Lower leg skin (tissue), 3 donors: ENCODE measurements around the gene CHCHD4.

ENCODE experiments used
- POLR2A ChIP-seq, 2 donors: fragments of 450-650 bp; IDR thresholded peaks; one replicate each; pipeline ENCODE4 v1.6.1; 2016 to 2017; ENCODE audit warnings: antibody characterized with exemption in 2 of 2, mild to moderate bottlenecking in 1 of 2, moderate library complexity in 1 of 2
- TF ChIP-seq, protein P1 (sequence below), 3 donors: fragments of 450-650 bp; IDR thresholded peaks; one replicate each; pipeline ENCODE4 v1.5.1; 2016; ENCODE audit warnings: antibody characterized with exemption in 3 of 3, mild to moderate bottlenecking in 3 of 3, moderate library complexity in 2 of 3

DNA sequence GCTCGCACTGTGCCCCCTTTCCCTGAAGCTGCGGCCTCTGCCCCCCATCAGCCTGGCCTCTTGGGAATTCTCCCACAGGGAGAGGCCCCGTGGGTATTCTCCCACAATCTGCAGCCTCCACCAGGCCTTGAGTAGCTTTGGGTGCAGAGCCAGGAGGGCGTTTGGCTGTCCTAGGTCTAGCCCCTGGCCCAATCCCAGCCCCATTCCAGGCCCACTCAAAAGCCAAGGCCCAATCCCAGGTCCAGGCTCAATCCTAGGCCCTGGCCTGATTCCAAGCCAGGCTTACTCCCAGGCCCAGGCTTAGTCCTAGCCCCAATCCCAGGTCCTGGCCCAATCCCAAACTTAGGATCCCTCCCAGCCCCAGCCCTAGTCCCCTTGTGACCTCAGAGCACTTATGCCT, 59.8 kb downstream of the CHCHD4 start:
- TF ChIP-seq, protein P1, sequence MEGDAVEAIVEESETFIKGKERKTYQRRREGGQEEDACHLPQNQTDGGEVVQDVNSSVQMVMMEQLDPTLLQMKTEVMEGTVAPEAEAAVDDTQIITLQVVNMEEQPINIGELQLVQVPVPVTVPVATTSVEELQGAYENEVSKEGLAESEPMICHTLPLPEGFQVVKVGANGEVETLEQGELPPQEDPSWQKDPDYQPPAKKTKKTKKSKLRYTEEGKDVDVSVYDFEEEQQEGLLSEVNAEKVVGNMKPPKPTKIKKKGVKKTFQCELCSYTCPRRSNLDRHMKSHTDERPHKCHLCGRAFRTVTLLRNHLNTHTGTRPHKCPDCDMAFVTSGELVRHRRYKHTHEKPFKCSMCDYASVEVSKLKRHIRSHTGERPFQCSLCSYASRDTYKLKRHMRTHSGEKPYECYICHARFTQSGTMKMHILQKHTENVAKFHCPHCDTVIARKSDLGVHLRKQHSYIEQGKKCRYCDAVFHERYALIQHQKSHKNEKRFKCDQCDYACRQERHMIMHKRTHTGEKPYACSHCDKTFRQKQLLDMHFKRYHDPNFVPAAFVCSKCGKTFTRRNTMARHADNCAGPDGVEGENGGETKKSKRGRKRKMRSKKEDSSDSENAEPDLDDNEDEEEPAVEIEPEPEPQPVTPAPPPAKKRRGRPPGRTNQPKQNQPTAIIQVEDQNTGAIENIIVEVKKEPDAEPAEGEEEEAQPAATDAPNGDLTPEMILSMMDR (IDR thresholded peaks at IDR 0.05) = no peak
- TF ChIP-seq POLR2A (IDR thresholded peaks at IDR 0.05) = no peak
